Dendritic cell treated with granulocyte-macrophage colony-stimulating factor and Interleukin-4, amounts not matched to agents 40 ng/mL and 50 ng/mL, for 4 days (primary cell): ENCODE data around the gene PHACTR3.
"Not testable (repeated sequence)": the region's sequence is repeated elsewhere in the genome, so short reads cannot be mapped to it uniquely, and the experiment has no call there.

Experiments
- H3K27ac Mint-ChIP-seq: one replicate; pipeline ENCODE4 v1.8.0; 2022; ENCODE audit warnings: mild to moderate bottlenecking, mixed read lengths
- H3K27me3 Mint-ChIP-seq: one replicate; pipeline ENCODE4 v1.8.0; 2022; ENCODE audit warnings: mild to moderate bottlenecking, mixed read lengths
- H3K36me3 Mint-ChIP-seq: one replicate; pipeline ENCODE4 v1.8.0; 2022; ENCODE audit warnings: low read depth, mixed read lengths
- H3K4me1 Mint-ChIP-seq: one replicate; pipeline ENCODE4 v1.8.0; 2022; ENCODE audit warnings: low read depth, mixed read lengths
- H3K4me3 Mint-ChIP-seq: one replicate; pipeline ENCODE4 v1.8.0; 2022; ENCODE audit warnings: mild to moderate bottlenecking, moderate library complexity, mixed read lengths
- H3K9me3 Mint-ChIP-seq: one replicate; pipeline ENCODE4 v1.8.0; 2022; ENCODE audit warnings: mixed read lengths
- intact Hi-C: fragments of 100-400 bp; cut with micrococcal nuclease; formaldehyde crosslinking; loops from one replicate; pipeline ENCODE4 v1.15.0; 2022

The PHACTR3 gene

GRCh38 chr20:59884494-59884893 is 280.2 kb downstream of the PHACTR3 start:
- Mint-ChIP-seq H3K9me3 (no peaks in the 10 kb centered on the region), H3K4me3 (no peak overlapping the region), H3K36me3 (no peaks in the 10 kb centered on the region), H3K27ac (no peak overlapping the region), H3K27me3 (peaks cover 1% of the 10 kb centered on the region), H3K4me1 (no peaks in the 10 kb centered on the region)
- intact Hi-C loops, result no loop called here

- peaks cover 1% of the 10 kb centered on the region for H3K27me3 Mint-ChIP-seq
- H3K27ac Mint-ChIP-seq, result no peak overlapping the region
- H3K9me3 Mint-ChIP-seq, result no peaks in the 10 kb centered on the region
- H3K36me3 Mint-ChIP-seq, result no peaks in the 10 kb centered on the region
- H3K4me1 Mint-ChIP-seq, result no peaks in the 10 kb centered on the region
- H3K4me3 Mint-ChIP-seq, result no peak overlapping the region
- intact Hi-C loops, result no loop called here
Measured at GRCh38 chr20:59888050-59888449, 283.7 kb downstream of the PHACTR3 start.

GRCh38 chr20:59890035-59890434 is 285.7 kb downstream of the PHACTR3 start:
- intact Hi-C loops, result not testable (repeated sequence)

GRCh38 chr20:59891581-59891980 is 287.2 kb downstream of the PHACTR3 start:
- Mint-ChIP-seq H3K36me3 (no peaks in the 10 kb centered on the region), H3K27ac (no peak overlapping the region), H3K27me3 (peaks cover 4% of the 10 kb centered on the region), H3K9me3 (no peaks in the 10 kb centered on the region), H3K4me1 (no peaks in the 10 kb centered on the region), H3K4me3 (no peak overlapping the region)
- intact Hi-C loops, result no loop called here

More at GRCh38 chr20:59890035-59890434, 285.7 kb downstream of the PHACTR3 start:
- not testable (repeated sequence) for H3K36me3 Mint-ChIP-seq, H3K9me3 Mint-ChIP-seq, H3K4me1 Mint-ChIP-seq, H3K4me3 Mint-ChIP-seq, H3K27ac Mint-ChIP-seq, H3K27me3 Mint-ChIP-seq

GRCh38 chr20:59895908-59896307 is 291.6 kb downstream of the PHACTR3 start:
- H3K27me3 Mint-ChIP-seq, result peaks cover 9% of the 10 kb centered on the region
- no peak overlapping the region for H3K27ac Mint-ChIP-seq

More at GRCh38 chr20:59895908-59896307, 291.6 kb downstream of the PHACTR3 start:
- H3K9me3 Mint-ChIP-seq, result no peaks in the 10 kb centered on the region
- no peaks in the 10 kb centered on the region for H3K4me1 Mint-ChIP-seq
- H3K4me3 Mint-ChIP-seq, result no peak overlapping the region
- intact Hi-C loops, result no loop called here
- H3K36me3 Mint-ChIP-seq, result no peaks in the 10 kb centered on the region
